BLaER1 treated with 17β-estradiol and CSF1 and Interleukin-3, amounts not matched to agents 10 nM and 100 nM (cell line): ENCODE results near the gene SRGAP3.

Experiments used
- H3K27ac ChIP-seq, 11 experiments: shearing (Covaris generic); formaldehyde crosslinking; 2 replicates each; pipeline ENCODE4 v1.8.1; 2022
- H3K27me3 ChIP-seq, 11 experiments: shearing (Covaris generic); formaldehyde crosslinking; 2 replicates each; pipeline ENCODE4 v1.8.1; 2022
- H3K36me3 ChIP-seq, 11 experiments: shearing (Covaris generic); formaldehyde crosslinking; 2 replicates each; pipeline ENCODE4 v1.8.1; 2022
- H3K4me1 ChIP-seq, 10 experiments: shearing (Covaris generic); formaldehyde crosslinking; 2 replicates each; pipeline ENCODE4 v1.8.1; 2022
- H3K4me2 ChIP-seq, 11 experiments: shearing (Covaris generic); formaldehyde crosslinking; 2 replicates each; pipeline ENCODE4 v1.8.1; 2022
- H3K4me3 ChIP-seq, 10 experiments: shearing (Covaris generic); formaldehyde crosslinking; 2 replicates each; pipeline ENCODE4 v1.8.1; 2022
- H3K9ac ChIP-seq, 11 experiments: shearing (Covaris generic); formaldehyde crosslinking; 2 replicates each; pipeline ENCODE4 v1.8.1; 2022
- H3K9me3 ChIP-seq, 11 experiments: shearing (Covaris generic); formaldehyde crosslinking; replicated peaks in 1 of 11; 2 replicates each; pipeline ENCODE4 v1.8.1; 2022
- H4K20me1 ChIP-seq, 11 experiments: shearing (Covaris generic); formaldehyde crosslinking; 2 replicates each; pipeline ENCODE4 v1.8.1; 2022
- Cebpa-rat ChIP-seq, 11 experiments: shearing (Covaris generic); IDR thresholded peaks; 2 replicates each; pipeline ENCODE4 v1.8.1; 2022

SRGAP3 gene

DNA sequence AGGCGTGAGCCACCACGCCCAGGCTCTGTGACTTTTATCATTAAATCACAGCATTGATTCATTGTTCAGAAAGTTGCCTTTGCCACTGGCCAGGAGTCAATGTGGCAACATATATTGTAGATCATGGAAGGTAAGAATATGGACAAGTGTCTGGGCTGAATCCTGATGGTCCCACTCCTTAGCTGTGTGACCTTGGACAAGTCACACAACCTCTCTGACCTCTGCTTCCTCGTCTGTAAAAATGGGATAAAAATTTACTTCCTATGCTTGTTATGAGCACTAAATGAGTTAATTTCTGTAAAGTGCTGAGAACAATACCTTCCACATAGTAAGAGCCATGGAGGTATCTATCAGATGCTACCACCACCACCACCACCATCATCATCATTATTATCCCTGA lies 182.7 kb downstream of the SRGAP3 start:
- Histone ChIP-seq H3K4me1 (peaks cover 10 to 19% (median 13%) of the 10 kb centered on the region in 10 experiments), H4K20me1 (peaks cover 0 to 22% (median 0%) of the 10 kb centered on the region in 11 experiments; a peak in 1 of 22 replicates), H3K36me3 (peaks cover 0 to 20% (median 0%) of the 10 kb centered on the region in 11 experiments; a peak in 5 of 22 replicates), H3K9me3 (peaks cover 8 to 15% (median 10%) of the 10 kb centered on the region in 11 experiments; a peak in 18 of 22 replicates), H3K27ac (no peak overlapping the region), H3K9ac (no peak overlapping the region), H3K27me3 (no peaks in the 10 kb centered on the region), H3K4me2 (no peak overlapping the region), H3K4me3 (no peak overlapping the region)
- TF ChIP-seq Cebpa-rat (IDR thresholded peaks at IDR 0.05): no peak

DNA sequence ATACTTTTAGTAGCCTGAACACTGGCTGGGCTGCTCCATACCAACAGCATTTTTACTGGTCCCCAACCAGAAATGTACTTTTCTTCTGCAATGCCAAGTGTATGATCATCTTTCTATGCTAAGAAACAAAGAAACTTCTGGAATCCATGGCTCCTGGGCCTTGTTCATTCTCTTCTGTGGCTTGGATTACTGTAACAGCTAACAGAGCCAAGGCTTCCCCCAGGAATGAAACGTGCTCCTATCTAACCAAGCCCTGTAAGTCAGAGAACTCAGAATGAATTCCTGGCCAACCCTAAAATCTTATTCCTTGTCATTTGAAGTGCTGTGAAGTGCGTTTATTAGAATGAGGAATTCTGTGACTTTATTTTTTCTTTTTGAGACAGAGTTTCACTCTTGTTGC lies 183.3 kb downstream of the SRGAP3 start:
- Histone ChIP-seq H3K4me1 (peaks cover 9 to 22% (median 12%) of the 10 kb centered on the region in 10 experiments; a peak in 19 of 20 replicates), H3K4me3 (no peak overlapping the region), H3K9me3 (peaks cover 8 to 15% (median 10%) of the 10 kb centered on the region in 11 experiments; a peak in 18 of 22 replicates), H3K4me2 (no peak overlapping the region), H3K36me3 (peaks cover 0 to 20% (median 0%) of the 10 kb centered on the region in 11 experiments; a peak in 5 of 22 replicates), H3K27me3 (no peaks in the 10 kb centered on the region), H3K27ac (no peak overlapping the region), H4K20me1 (peaks cover 0 to 21% (median 0%) of the 10 kb centered on the region in 11 experiments; a peak in 1 of 22 replicates), H3K9ac (no peak overlapping the region)
- TF ChIP-seq Cebpa-rat (IDR thresholded peaks at IDR 0.05): no peak

DNA sequence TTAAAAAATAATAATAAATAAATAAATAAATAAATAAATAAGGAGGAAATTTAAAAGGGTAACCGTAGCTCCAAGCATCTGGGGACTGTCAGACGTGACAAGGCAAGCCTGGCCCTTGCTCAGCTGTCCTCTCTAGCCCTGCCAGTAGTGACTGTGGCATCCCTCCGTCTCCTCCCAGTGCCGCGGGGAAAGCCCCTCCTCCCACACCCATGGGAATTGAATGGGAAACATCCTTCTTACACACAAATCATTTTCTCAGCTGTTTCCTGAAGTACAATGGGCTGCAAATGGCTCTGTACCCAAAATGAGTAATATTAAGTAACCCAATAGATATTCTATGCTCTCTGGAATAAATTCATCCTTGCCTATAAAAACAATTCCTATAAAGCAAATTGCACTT lies 184.6 kb downstream of the SRGAP3 start:
- H3K9me3 ChIP-seq: peaks cover 8 to 15% (median 10%) of the 10 kb centered on the region in 11 experiments; a peak in 18 of 22 replicates
- peak overlapping the region; percentile 23 to 58 (median 34); a peak in 18 of 22 replicates for H3K4me2 ChIP-seq
- H3K27me3 ChIP-seq: no peaks in the 10 kb centered on the region
- H3K4me3 ChIP-seq: no peak overlapping the region
- peaks cover 0 to 14% (median 0%) of the 10 kb centered on the region in 11 experiments; a peak in 1 of 22 replicates for H4K20me1 ChIP-seq
- no peak for TF ChIP-seq Cebpa-rat (IDR thresholded peaks at IDR 0.05)
- no peak overlapping the region for H3K9ac ChIP-seq
- H3K36me3 ChIP-seq: peaks cover 0 to 20% (median 0%) of the 10 kb centered on the region in 11 experiments; a peak in 6 of 22 replicates
- peaks cover 9 to 22% (median 12%) of the 10 kb centered on the region in 10 experiments; a peak in 19 of 20 replicates for H3K4me1 ChIP-seq
- no peak overlapping the region for H3K27ac ChIP-seq

DNA sequence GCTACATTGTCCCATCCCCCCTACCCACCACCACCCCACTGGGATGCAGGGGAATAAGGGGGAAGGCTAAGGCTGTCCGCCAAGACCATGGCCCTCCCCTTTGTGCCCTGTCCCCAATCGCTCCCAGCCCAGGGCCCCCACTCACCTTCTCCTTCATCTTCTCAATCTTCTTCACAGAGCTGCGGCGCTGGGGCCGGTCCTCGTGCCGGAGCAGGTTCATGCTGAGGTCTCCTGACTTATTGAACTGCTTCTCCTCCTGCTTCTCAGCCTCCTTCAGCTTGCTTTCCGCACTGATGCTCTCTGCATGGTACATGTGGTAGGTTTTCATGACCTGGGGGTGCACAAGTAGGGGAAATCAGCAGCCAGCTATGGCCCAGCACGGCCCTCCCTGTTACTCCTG lies 185.2 kb downstream of the SRGAP3 start:
- H3K4me1 ChIP-seq: peaks cover 9 to 22% (median 12%) of the 10 kb centered on the region in 10 experiments; a peak in 19 of 20 replicates
- H3K36me3 ChIP-seq: peaks cover 0 to 25% (median 0%) of the 10 kb centered on the region in 11 experiments; a peak in 6 of 22 replicates
- no peak overlapping the region for H3K4me3 ChIP-seq
- no peak overlapping the region for H3K27ac ChIP-seq
- H3K27me3 ChIP-seq: no peaks in the 10 kb centered on the region
- H4K20me1 ChIP-seq: peaks cover 0 to 12% (median 0%) of the 10 kb centered on the region in 11 experiments; a peak in 1 of 22 replicates
- H3K9ac ChIP-seq: no peak overlapping the region
- TF ChIP-seq Cebpa-rat (IDR thresholded peaks at IDR 0.05): no peak
- H3K9me3 ChIP-seq: peaks cover 8 to 15% (median 10%) of the 10 kb centered on the region in 11 experiments; a peak in 18 of 22 replicates
- peak overlapping the region in 6 of 11 experiments; percentile 23 to 52 (median 32); a peak in 4 of 22 replicates for H3K4me2 ChIP-seq

DNA sequence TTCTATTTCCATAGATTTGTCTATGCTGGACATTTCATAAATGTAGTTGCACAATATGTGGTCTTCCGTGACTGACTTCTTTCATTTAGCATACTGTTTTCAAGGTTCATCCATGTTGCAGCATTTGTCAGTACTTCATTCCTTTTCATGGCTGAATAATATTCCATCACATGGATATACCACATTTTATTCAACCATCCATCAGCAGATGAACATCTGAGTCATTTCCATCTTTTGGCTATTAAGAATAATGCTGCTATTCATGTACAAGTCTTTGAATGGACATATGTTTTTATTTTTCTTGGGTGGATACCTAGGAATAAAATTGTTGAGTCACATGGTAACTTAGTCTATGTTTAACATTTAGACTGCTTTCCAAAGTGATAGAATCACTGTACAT lies 186.9 kb downstream of the SRGAP3 start:
- Histone ChIP-seq H3K36me3 (peaks cover 0 to 39% (median 4%) of the 10 kb centered on the region in 11 experiments; a peak in 7 of 22 replicates), H4K20me1 (peaks cover 0 to 6% (median 0%) of the 10 kb centered on the region in 11 experiments; a peak in 1 of 22 replicates), H3K9me3 (peaks cover 8 to 15% (median 10%) of the 10 kb centered on the region in 11 experiments; a peak in 18 of 22 replicates), H3K4me2 (no peak overlapping the region), H3K9ac (no peak overlapping the region), H3K4me1 (peaks cover 9 to 22% (median 12%) of the 10 kb centered on the region in 10 experiments; a peak in 19 of 20 replicates), H3K27ac (no peak overlapping the region), H3K4me3 (no peak overlapping the region), H3K27me3 (no peaks in the 10 kb centered on the region)
- no peak for TF ChIP-seq Cebpa-rat (IDR thresholded peaks at IDR 0.05)

DNA sequence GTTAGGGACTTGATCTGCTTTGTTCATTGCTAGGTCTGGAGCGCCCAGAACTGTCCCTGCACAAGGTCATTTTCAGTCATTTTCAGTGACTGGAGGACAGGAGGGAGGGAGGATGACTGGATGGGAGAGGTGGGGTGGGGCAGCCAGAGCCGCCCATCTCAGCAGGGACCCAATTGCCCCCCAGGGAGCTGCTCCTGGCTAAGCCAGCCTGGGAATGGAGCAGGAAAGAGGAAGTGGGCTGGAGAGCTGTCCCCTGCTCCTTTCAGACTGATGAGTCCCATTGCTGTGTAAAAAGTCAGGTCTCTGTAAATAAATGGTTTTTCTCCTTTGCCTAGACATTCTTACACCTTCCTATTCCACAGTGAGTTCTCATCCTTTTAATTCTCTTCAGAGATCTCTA lies 187.8 kb downstream of the SRGAP3 start:
- H3K4me3 ChIP-seq: no peak overlapping the region
- H3K4me2 ChIP-seq: no peak overlapping the region
- TF ChIP-seq Cebpa-rat (IDR thresholded peaks at IDR 0.05): no peak
- peaks cover 9 to 22% (median 12%) of the 10 kb centered on the region in 10 experiments; a peak in 19 of 20 replicates for H3K4me1 ChIP-seq
- peaks cover 0 to 48% (median 4%) of the 10 kb centered on the region in 11 experiments; a peak in 7 of 22 replicates for H3K36me3 ChIP-seq
- H3K9ac ChIP-seq: no peak overlapping the region
- H3K27ac ChIP-seq: no peak overlapping the region
- peaks cover 8 to 15% (median 10%) of the 10 kb centered on the region in 11 experiments; a peak in 18 of 22 replicates for H3K9me3 ChIP-seq
- H4K20me1 ChIP-seq: peaks cover 0 to 6% (median 0%) of the 10 kb centered on the region in 11 experiments; a peak in 1 of 22 replicates
- no peaks in the 10 kb centered on the region for H3K27me3 ChIP-seq

DNA sequence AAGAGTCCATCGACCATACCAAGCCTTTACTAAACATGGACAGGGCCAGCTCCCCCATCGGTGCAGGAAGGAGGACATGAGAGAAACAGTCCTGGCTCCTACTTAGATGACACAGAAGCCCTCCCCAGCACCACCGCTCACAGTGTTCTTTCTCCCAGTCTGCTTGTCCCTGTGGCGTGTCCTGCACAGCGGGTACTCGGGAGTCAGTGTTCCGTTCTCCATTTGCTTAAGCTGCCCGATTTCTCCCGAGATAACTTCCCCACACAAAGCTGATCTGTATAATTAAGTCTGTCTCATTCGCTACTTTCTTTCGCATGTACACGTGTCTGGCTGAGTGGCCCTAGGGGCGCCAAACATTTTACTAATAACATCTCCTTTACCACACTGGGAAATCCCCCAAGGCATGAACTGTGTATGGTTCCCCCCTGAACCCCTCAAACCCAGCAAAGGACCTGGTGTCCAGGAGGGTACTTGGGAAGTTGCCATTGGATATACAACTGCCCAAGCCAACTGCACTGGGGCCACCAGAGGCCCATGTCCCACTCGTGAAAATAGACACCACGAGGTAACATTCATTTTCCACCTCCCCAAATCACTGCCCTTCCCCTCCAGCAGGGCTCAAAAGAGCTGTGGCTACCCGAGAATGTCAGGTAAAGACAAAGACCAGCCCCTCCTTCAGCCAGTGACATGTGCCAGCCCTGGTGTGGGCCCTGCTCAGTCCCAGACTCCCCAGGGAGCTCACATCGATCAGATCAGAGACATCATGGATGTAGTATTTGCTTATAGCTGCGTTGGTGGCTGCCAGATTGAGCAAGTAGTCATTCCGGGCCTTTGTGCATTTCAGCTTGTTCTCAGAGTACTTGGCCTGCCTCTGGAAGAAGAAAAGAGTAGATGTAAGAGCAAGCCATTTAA lies 189.7 kb downstream of the SRGAP3 start:
- H3K27me3 ChIP-seq: no peaks in the 10 kb centered on the region
- no peak overlapping the region for H3K4me3 ChIP-seq

DNA sequence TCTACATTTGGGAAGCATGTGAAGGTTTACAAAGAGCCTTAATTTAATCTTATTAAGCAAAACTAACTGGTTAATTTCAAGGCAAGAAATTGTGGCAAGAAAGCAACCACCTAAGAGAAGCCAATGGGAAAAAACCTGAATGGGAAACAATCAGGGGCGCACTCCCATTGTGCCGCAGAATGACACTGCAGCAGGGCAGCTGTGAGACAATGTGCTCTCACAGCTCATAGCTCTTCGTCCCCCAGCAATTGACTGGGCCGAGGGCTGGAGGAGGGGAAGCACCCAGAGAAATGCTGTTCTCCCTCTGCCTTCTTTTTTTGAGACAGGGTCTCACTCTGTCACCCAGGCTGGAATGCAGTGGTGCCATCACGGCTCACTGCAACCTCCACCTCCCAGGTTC lies 192.9 kb downstream of the SRGAP3 start:
- Histone ChIP-seq H3K4me3 (no peak overlapping the region), H4K20me1 (no peaks in the 10 kb centered on the region), H3K4me2 (no peak overlapping the region), H3K36me3 (peaks cover 0 to 77% (median 3%) of the 10 kb centered on the region in 11 experiments; a peak in 5 of 22 replicates), H3K4me1 (peaks cover 0 to under 1% (median 0%) of the 10 kb centered on the region in 10 experiments; a peak in 1 of 20 replicates), H3K9ac (no peak overlapping the region), H3K27ac (no peak overlapping the region), H3K27me3 (no peaks in the 10 kb centered on the region), H3K9me3 (peaks cover 0 to 10% (median 0%) of the 10 kb centered on the region in 11 experiments; a peak in 2 of 22 replicates)
- TF ChIP-seq Cebpa-rat (IDR thresholded peaks at IDR 0.05): no peak

More for the DNA sequence above, 189.7 kb downstream of the SRGAP3 start:
- Histone ChIP-seq H3K4me1 (peaks cover under 1 to 12% (median 4%) of the 10 kb centered on the region in 10 experiments; a peak in 19 of 20 replicates), H3K27ac (no peak overlapping the region), H3K9me3 (peaks cover 8 to 15% (median 10%) of the 10 kb centered on the region in 11 experiments; a peak in 18 of 22 replicates), H3K4me2 (no peak overlapping the region), H3K36me3 (peaks cover 0 to 65% (median 4%) of the 10 kb centered on the region in 11 experiments; a peak in 7 of 22 replicates), H3K9ac (no peak overlapping the region), H4K20me1 (peaks cover 0 to under 1% (median 0%) of the 10 kb centered on the region in 11 experiments; a peak in 1 of 22 replicates)
- TF ChIP-seq Cebpa-rat (IDR thresholded peaks at IDR 0.05): no peak
